Retinal pigment epithelial cell (primary cell): Measurements from ENCODE around the gene PDE6C.

Experiments used
- DNase-seq: peaks from one replicate; pipeline ENCODE4 v3.0.0-alpha.2; 2010; ENCODE audit warnings: low read depth
- H3K4me3 ChIP-seq: 2 replicates; pipeline ENCODE4 v1.5.1; 2011; ENCODE audit warnings: mild to moderate bottlenecking, low read length, control low read depth, moderate library complexity
- CTCF ChIP-seq: conservative IDR thresholded peaks from 2 replicates; pipeline ENCODE4 v1.5.1; 2011; ENCODE audit warnings: low read depth, low read length, control low read depth, inconsistent platforms

PDE6C gene

GRCh38 chr10:93710333-93710909 lies 98.1 kb downstream of the PDE6C start:
- no peak for DNase-seq
- TF ChIP-seq CTCF, result no peak
- H3K4me3 ChIP-seq, result no peak overlapping the region

GRCh38 chr10:93711891-93712290 lies 99.6 kb downstream of the PDE6C start:
- H3K4me3 ChIP-seq, result no peak overlapping the region
- DNase-seq, result no peak
- TF ChIP-seq CTCF, result no peak

DNA sequence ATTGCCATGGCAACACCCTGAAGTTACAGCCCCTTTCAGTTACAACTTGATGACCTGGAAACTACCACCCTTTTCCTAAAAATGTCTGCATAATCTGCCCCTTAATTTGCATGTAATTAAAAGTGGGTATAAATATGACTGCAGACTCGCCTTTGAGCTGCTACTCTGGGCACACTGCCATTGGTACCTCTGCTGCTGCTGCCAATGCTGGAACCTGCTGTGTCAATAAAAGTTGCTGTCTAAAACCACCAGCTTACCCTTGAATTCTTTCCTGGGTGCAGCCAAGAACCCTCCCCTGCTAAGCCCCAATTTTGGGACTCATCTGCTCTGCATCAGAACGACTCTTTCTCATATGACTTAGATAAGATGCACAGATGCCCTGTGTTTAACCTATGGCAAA lies 100.3 kb downstream of the PDE6C start:
- no peak overlapping the region for H3K4me3 ChIP-seq
- DNase-seq, result no peak
- TF ChIP-seq CTCF, result no peak

GRCh38 chr10:93715345-93715744 lies 103.0 kb downstream of the PDE6C start:
- no peak for TF ChIP-seq CTCF
- no peak overlapping the region for H3K4me3 ChIP-seq
- no peak for DNase-seq
